HepG2 (cell line): ENCODE measurements around the gene TAF11L14. TPM values are rescaled to one million over a fixed set of nuclear protein-coding genes. Genes with fewer than 3 reads are reported as not detected.

Experiments used
- ATAC-seq: fragments of 200-7000 bp; cut with Tn5 transposase; 3 replicates; pipeline ENCODE4 v1.9.1; 2020; ENCODE audit warnings: mild to moderate bottlenecking, moderate library complexity
- BruUV-seq: library from RNA; stranded (reverse); fragments of 400-500 nt; replicated peaks from 2 replicates; lab custom pipeline; 2021; lab: Mats Ljungman, UMichigan
- CTCF ChIA-PET: fragments of 300-600 bp; formaldehyde crosslinking; extraction: SDS; loops from one replicate; lab custom pipeline; 2021; ENCODE audit warnings: low total read pairs, inconsistent platforms, low intra/inter-chr PET ratio; lab: Yijun Ruan, JAX
- POLR2A ChIA-PET: fragments of 350-600 bp; sonication (Branson Sonifier 250); formaldehyde crosslinking; loops from one replicate; lab custom pipeline; 2020; ENCODE audit warnings: antibody characterized with exemption, inconsistent platforms; lab: Yijun Ruan, JAX
- DNase-seq: peaks from one replicate; pipeline ENCODE4 v3.0.0-alpha.2; 2015; ENCODE audit warnings: low spot score
- FAIRE-seq: peaks from 3 replicates; lab custom pipeline; 2011; peaks lifted over from hg19 to GRCh38; lab: Jason Lieb, UNC
- H2AFZ ChIP-seq: one replicate; pipeline ENCODE4 v1.6.1; 2011; ENCODE audit warnings: low read length, inconsistent platforms
- H3K27ac ChIP-seq: fragments of 300-600 bp; 3 replicates; pipeline ENCODE4 v1.8.0; 2011; ENCODE audit warnings: mixed run types, mild to moderate bottlenecking, mixed read lengths, low read length, inconsistent platforms; ENCODE audit not compliant: insufficient read depth; ENCODE audit errors: extremely low read length
- H3K27me3 ChIP-seq, 2 experiments: fragments of 200-600 bp in 1 of 2; 2 replicates in 1 of 2; 3 replicates in 1 of 2; pipeline versions ENCODE4 v1.6.0 to v1.8.0; 2011; ENCODE audit warnings: low read length in 2 of 2, mild to moderate bottlenecking in 2 of 2, moderate library complexity in 2 of 2, inconsistent platforms in 1 of 2; ENCODE audit not compliant: insufficient read depth in 2 of 2, control insufficient read depth in 1 of 2
- H3K36me3 ChIP-seq, 2 experiments: fragments of 200-600 bp in 1 of 2; replicated peaks in 1 of 2; 2 replicates in 1 of 2; 3 replicates in 1 of 2; pipeline versions ENCODE4 v1.5.1 to v1.8.0; 2011; ENCODE audit warnings: low read length in 2 of 2, inconsistent platforms in 1 of 2; ENCODE audit not compliant: insufficient read depth in 2 of 2, control insufficient read depth in 1 of 2
- H3K4me1 ChIP-seq: 2 replicates; pipeline ENCODE4 v1.5.1; 2012; ENCODE audit warnings: low read length, inconsistent platforms; ENCODE audit not compliant: insufficient read depth
- H3K4me2 ChIP-seq: 2 replicates; pipeline ENCODE4 v1.6.0; 2011; ENCODE audit warnings: low read depth, low read length, inconsistent platforms
- H3K4me3 ChIP-seq, 3 experiments: fragments of 200-600 bp in 1 of 3; sonication (generic), shearing (Covaris generic) in 1 of 3; replicated peaks in 1 of 3; 2 replicates each; pipeline ENCODE4 v1.5.1; 2011 to 2016; ENCODE audit warnings: low read length in 3 of 3, inconsistent platforms in 2 of 3, low read depth in 2 of 3, mild to moderate bottlenecking in 2 of 3, control low read depth in 1 of 3, mixed read lengths in 1 of 3; ENCODE audit not compliant: insufficient read depth in 1 of 3
- H3K79me2 ChIP-seq: one replicate; pipeline ENCODE4 v1.6.1; 2011; ENCODE audit warnings: low read length, inconsistent platforms; ENCODE audit not compliant: insufficient read depth
- H3K9ac ChIP-seq: 2 replicates; pipeline ENCODE4 v1.6.0; 2011; ENCODE audit warnings: mild to moderate bottlenecking, low read depth, low read length, inconsistent platforms; ENCODE audit not compliant: insufficient read depth
- H3K9me3 ChIP-seq: 2 replicates; pipeline ENCODE4 v1.5.1; 2012; ENCODE audit warnings: mild to moderate bottlenecking, low read length
- H4K20me1 ChIP-seq: 2 replicates; pipeline ENCODE4 v1.6.0; 2011; ENCODE audit warnings: inconsistent platforms, mild to moderate bottlenecking, low read length, moderate library complexity; ENCODE audit not compliant: insufficient read depth
- ADNP ChIP-seq: sonication (generic); formaldehyde crosslinking; IDR thresholded peaks from 2 replicates; pipeline ENCODE4 v1.4.0; 2020; ENCODE audit warnings: missing genetic modification reagents
- EED ChIP-seq: sonication (generic); formaldehyde crosslinking; IDR thresholded peaks from 2 replicates; pipeline ENCODE4 v1.5.0; 2020; ENCODE audit warnings: mild to moderate bottlenecking, missing genetic modification reagents
- ELF3 ChIP-seq: IDR thresholded peaks from 2 replicates; pipeline ENCODE4 v1.6.1; 2016; ENCODE audit warnings: missing genetic modification reagents, missing compliant biosample characterization
- KAT2B ChIP-seq: fragments of 150-350 bp; IDR thresholded peaks from 2 replicates; pipeline ENCODE4 v1.6.1; 2014; ENCODE audit warnings: low read depth, low read length, borderline replicate concordance
- KMT2B ChIP-seq: IDR thresholded peaks from 2 replicates; pipeline ENCODE4 v1.6.1; 2016; ENCODE audit warnings: missing genetic modification reagents, missing compliant biosample characterization
- MIER2 ChIP-seq: IDR thresholded peaks from 2 replicates; pipeline ENCODE4 v1.6.1; 2016; ENCODE audit warnings: missing biosample characterization, missing genetic modification reagents
- NFKB2 ChIP-seq: sonication (generic); formaldehyde crosslinking; IDR thresholded peaks from 2 replicates; pipeline ENCODE4 v1.4.0; 2020; ENCODE audit warnings: missing genetic modification reagents, borderline replicate concordance
- SNRNP70 ChIP-seq: fragments of 200-400 bp; formaldehyde crosslinking; IDR thresholded peaks from 2 replicates; pipeline ENCODE4 v1.6.1; 2017; ENCODE audit warnings: mild to moderate bottlenecking, low read depth, low read length, moderate library complexity
- TAF1 ChIP-seq: sonication (generic); formaldehyde crosslinking; IDR thresholded peaks from 2 replicates; pipeline ENCODE4 v1.4.0; 2020; ENCODE audit warnings: missing genetic modification reagents
- TAF15 ChIP-seq: fragments of 200-400 bp; formaldehyde crosslinking; IDR thresholded peaks from one replicate; pipeline ENCODE4 v1.6.1; 2018; ENCODE audit warnings: mild to moderate bottlenecking, low read depth, low read length; ENCODE audit not compliant: poor library complexity, severe bottlenecking
- TSC22D2 ChIP-seq: sonication (generic); formaldehyde crosslinking; IDR thresholded peaks from 2 replicates; pipeline ENCODE4 v1.5.1; 2020; ENCODE audit warnings: missing genetic modification reagents, mild to moderate bottlenecking, borderline replicate concordance
- ZFP36 ChIP-seq: fragments of 150-350 bp; IDR thresholded peaks from 2 replicates; pipeline ENCODE4 v1.6.1; 2018; ENCODE audit warnings: borderline replicate concordance, low read length, low read depth; ENCODE audit not compliant: partially characterized antibody
- ZKSCAN1 ChIP-seq: fragments of 150-350 bp; IDR thresholded peaks from 2 replicates; pipeline ENCODE4 v1.6.1; 2014; ENCODE audit warnings: low read length
- ZNF230 ChIP-seq: sonication (generic); formaldehyde crosslinking; IDR thresholded peaks from 2 replicates; pipeline ENCODE4 v1.4.0; 2020; ENCODE audit warnings: mild to moderate bottlenecking, missing genetic modification reagents
- WGBS: methylation state at CpG from one replicate; pipeline ENCODE4 v1.1.6; 2017; ENCODE audit warnings: low lambda C conversion rate; 5-methylcytosine and 5-hydroxymethylcytosine counted together
- in situ Hi-C: cut with HindIII; loops from 2 replicates; pipeline ENCODE4 v1.10.0; 2017; ENCODE audit warnings: low pct_unique_long_range_greater_than_20kb; ENCODE audit not compliant: extremely low pct_ligation_motif_present
- intact Hi-C: fragments of 100-400 bp; cut with micrococcal nuclease; formaldehyde crosslinking; loops from one replicate; pipeline ENCODE4 v1.10.0; 2022; ENCODE audit not compliant: unreplicated experiment
- polyA plus RNA-seq, 8 experiments: library from polyadenylated mRNA; depleted of rRNA in 3 of 8; stranded (reverse) in 7 of 8; unstranded in 1 of 8; fragments of >200 nt; fragmentation: Illumina TruSeq in 4 of 8; extraction: Trizol in 4 of 8; gene quantifications; 2 replicates each; pipeline versions ENCODE4 v1.2.1 to v1.2.3, GENCODE V29; 2011 to 2016; ENCODE audit warnings: low read depth in 4 of 8, missing spikeins in 1 of 8, mixed read lengths in 1 of 8; ENCODE audit not compliant: insufficient read depth in 1 of 8
- total RNA-seq, 5 experiments: library from RNA; depleted of rRNA; stranded (reverse); fragments of >200 nt; fragmentation: Illumina TruSeq; extraction: Trizol; gene quantifications; 2 replicates each; pipeline ENCODE4 v1.2.3, GENCODE V29; 2016; ENCODE audit warnings: low read depth in 1 of 5

The TAF11L14 gene
- total and polyA plus RNA-seq, 2 of the 13 experiments (the other 11 are each of a cell fraction or from before 2014, with no cell fraction given), result not detected

GRCh38 chr5:17670353-17670752 lies 36.1 kb downstream of the TAF11L14 start:
- no peak overlapping the region for H3K4me2 ChIP-seq
- H4K20me1 ChIP-seq, result no peaks in the 10 kb centered on the region
- POLR2A ChIA-PET, result no interaction called here
- H3K4me3 ChIP-seq, result no peak overlapping the region
- no peak overlapping the region for H2AFZ ChIP-seq
- CTCF ChIA-PET, result no interaction called here
- H3K9ac ChIP-seq, result no peak overlapping the region
- FAIRE-seq (no peak), DNase-seq (no peak), ATAC-seq (no peak)
- no peaks in the 10 kb centered on the region for H3K27me3 ChIP-seq
- H3K9me3 ChIP-seq, result peaks cover 43% of the 10 kb centered on the region
- H3K36me3 ChIP-seq, result no peaks in the 10 kb centered on the region
- H3K4me1 ChIP-seq, result no peaks in the 10 kb centered on the region
- WGBS, result 35% methylated on average over 4 of the region's 14 CpGs
- TF ChIP-seq EED, result no peak
- TF ChIP-seq ZFP36, result no peak
- no peak for TF ChIP-seq ZNF230 (CRISPR knock-in tag)
- TF ChIP-seq NFKB2, result no peak
- no peak for TF ChIP-seq ADNP (CRISPR knock-in tag)
- no peak for TF ChIP-seq TAF1 (CRISPR knock-in tag)
- TF ChIP-seq ZKSCAN1, result no peak
- TF ChIP-seq TAF15, result no peak
- TF ChIP-seq KMT2B (CRISPR knock-in tag), result no peak
- no peak for TF ChIP-seq KAT2B
- TF ChIP-seq MIER2 (CRISPR knock-in tag), result no peak
- no peak for TF ChIP-seq SNRNP70
- TF ChIP-seq TSC22D2 (CRISPR knock-in tag), result no peak
- no peak for TF ChIP-seq ELF3
- in situ Hi-C loops (no loop called here), intact Hi-C loops (no loop called here)
- no peak overlapping the region for H3K27ac ChIP-seq
- no peaks in the 10 kb centered on the region for H3K79me2 ChIP-seq
- no TSS peak for BruUV-seq
